A549 (cell line): ENCODE data around the gene BARX1.

Source experiments
- CBX2 ChIP-seq: fragments of 200-600 bp; sonication (generic); IDR thresholded peaks from 2 replicates; pipeline ENCODE4 v1.6.1; 2016; ENCODE audit warnings: low read depth, mild to moderate bottlenecking, borderline replicate concordance
- CHD2 ChIP-seq: fragments of 150-350 bp; IDR thresholded peaks from 2 replicates; pipeline ENCODE4 v1.6.1; 2014; ENCODE audit warnings: low read length; ENCODE audit not compliant: partially characterized antibody
- EP300 ChIP-seq, 2 experiments: fragments of >200 bp; sonication (Bioruptor Twin); formaldehyde crosslinking; IDR thresholded peaks; 2 replicates in 1 of 2; 3 replicates in 1 of 2; pipeline ENCODE4 v1.6.1; 2016 to 2017
- JUN ChIP-seq, 2 experiments: fragments of >200 bp; sonication (Bioruptor Twin); formaldehyde crosslinking; IDR thresholded peaks; 2 replicates in 1 of 2; 3 replicates in 1 of 2; pipeline ENCODE4 v1.6.1; 2016 to 2017
- KDM5A ChIP-seq: fragments of 200-600 bp; sonication (generic); IDR thresholded peaks from 2 replicates; pipeline ENCODE4 v1.6.1; 2016; ENCODE audit warnings: antibody characterized with exemption, mild to moderate bottlenecking
- MYC ChIP-seq: IDR thresholded peaks from 2 replicates; pipeline ENCODE4 v1.6.1; 2012; ENCODE audit warnings: mild to moderate bottlenecking, inconsistent platforms, low read length, improper control_type of control experiment, borderline replicate concordance
- NR3C1 ChIP-seq: fragments of >200 bp; sonication (Bioruptor Twin); formaldehyde crosslinking; IDR thresholded peaks from 3 replicates; pipeline ENCODE4 v1.6.1; 2017
- POLR2A ChIP-seq: IDR thresholded peaks from 2 replicates; pipeline ENCODE4 v1.6.1; 2012; ENCODE audit warnings: mild to moderate bottlenecking, low read length
- TP53 ChIP-seq: fragments of 250-450 bp; sonication (Bioruptor Pico); IDR thresholded peaks from 2 replicates; pipeline ENCODE4 v1.5.0; 2021; ENCODE audit warnings: mild to moderate bottlenecking, moderate library complexity
- TF ChIP-seq, protein P1 (sequence below): fragments of >200 bp; sonication (Bioruptor Twin); formaldehyde crosslinking; IDR thresholded peaks from 3 replicates; pipeline ENCODE4 v1.5.1; 2016
- TF ChIP-seq, protein P2 (sequence below): fragments of 200-600 bp; sonication (generic); IDR thresholded peaks from 2 replicates; pipeline ENCODE4 v1.6.1; 2016; ENCODE audit warnings: antibody characterized with exemption, mild to moderate bottlenecking, moderate library complexity

DNA sequence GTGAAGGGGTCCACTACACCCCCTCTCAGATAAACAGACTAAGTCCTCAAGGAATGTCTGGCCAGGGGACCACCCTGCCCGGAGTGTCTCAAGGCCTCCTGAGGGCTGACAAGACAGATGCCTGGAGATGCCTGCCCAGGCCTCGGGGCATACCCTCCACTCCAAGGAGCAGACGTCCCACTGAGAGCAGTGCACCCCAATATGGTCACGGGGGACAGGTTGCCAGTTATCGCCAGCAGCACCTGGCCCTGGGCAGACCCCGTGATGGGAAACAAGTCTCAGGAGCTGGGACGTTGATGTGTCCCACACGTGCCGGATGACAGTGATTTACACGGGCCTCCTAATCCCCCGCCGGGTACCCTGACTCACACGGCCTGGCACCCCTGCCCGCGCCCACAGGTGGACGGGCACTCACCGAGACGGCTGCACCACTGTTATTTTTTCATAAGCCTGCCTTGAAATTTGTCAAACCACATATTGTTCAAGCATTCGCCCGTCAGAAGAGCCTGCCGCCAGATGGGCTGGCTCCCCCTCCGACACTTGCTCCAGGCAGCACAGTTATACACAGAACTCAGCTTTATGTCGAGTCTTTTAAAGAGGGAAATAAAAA lies 43.9 kb downstream of the BARX1 start:
- TF ChIP-seq POLR2A (no peak), NR3C1 (no peak), EP300 (IDR thresholded peaks at IDR 0.05) (no peak), TP53 (CRISPR knock-in tag) (no peak), MYC (no peak), KDM5A (no peak), JUN (IDR thresholded peaks at IDR 0.05) (no peak), CHD2 (no peak), CBX2 (no peak)
- TF ChIP-seq, protein P1, sequence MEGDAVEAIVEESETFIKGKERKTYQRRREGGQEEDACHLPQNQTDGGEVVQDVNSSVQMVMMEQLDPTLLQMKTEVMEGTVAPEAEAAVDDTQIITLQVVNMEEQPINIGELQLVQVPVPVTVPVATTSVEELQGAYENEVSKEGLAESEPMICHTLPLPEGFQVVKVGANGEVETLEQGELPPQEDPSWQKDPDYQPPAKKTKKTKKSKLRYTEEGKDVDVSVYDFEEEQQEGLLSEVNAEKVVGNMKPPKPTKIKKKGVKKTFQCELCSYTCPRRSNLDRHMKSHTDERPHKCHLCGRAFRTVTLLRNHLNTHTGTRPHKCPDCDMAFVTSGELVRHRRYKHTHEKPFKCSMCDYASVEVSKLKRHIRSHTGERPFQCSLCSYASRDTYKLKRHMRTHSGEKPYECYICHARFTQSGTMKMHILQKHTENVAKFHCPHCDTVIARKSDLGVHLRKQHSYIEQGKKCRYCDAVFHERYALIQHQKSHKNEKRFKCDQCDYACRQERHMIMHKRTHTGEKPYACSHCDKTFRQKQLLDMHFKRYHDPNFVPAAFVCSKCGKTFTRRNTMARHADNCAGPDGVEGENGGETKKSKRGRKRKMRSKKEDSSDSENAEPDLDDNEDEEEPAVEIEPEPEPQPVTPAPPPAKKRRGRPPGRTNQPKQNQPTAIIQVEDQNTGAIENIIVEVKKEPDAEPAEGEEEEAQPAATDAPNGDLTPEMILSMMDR: no peak
- TF ChIP-seq, protein P2, sequence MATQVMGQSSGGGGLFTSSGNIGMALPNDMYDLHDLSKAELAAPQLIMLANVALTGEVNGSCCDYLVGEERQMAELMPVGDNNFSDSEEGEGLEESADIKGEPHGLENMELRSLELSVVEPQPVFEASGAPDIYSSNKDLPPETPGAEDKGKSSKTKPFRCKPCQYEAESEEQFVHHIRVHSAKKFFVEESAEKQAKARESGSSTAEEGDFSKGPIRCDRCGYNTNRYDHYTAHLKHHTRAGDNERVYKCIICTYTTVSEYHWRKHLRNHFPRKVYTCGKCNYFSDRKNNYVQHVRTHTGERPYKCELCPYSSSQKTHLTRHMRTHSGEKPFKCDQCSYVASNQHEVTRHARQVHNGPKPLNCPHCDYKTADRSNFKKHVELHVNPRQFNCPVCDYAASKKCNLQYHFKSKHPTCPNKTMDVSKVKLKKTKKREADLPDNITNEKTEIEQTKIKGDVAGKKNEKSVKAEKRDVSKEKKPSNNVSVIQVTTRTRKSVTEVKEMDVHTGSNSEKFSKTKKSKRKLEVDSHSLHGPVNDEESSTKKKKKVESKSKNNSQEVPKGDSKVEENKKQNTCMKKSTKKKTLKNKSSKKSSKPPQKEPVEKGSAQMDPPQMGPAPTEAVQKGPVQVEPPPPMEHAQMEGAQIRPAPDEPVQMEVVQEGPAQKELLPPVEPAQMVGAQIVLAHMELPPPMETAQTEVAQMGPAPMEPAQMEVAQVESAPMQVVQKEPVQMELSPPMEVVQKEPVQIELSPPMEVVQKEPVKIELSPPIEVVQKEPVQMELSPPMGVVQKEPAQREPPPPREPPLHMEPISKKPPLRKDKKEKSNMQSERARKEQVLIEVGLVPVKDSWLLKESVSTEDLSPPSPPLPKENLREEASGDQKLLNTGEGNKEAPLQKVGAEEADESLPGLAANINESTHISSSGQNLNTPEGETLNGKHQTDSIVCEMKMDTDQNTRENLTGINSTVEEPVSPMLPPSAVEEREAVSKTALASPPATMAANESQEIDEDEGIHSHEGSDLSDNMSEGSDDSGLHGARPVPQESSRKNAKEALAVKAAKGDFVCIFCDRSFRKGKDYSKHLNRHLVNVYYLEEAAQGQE: no peak
